Liver (tissue), 9 donors: ENCODE results near the gene ARHGAP4. TPM values are rescaled to one million over a fixed set of nuclear protein-coding genes. Genes with fewer than 3 reads are reported as not detected.

ENCODE experiments used
- DNase-seq: peaks from one replicate; pipeline ENCODE4 v3.0.0-alpha.2; 2017; ENCODE audit warnings: low spot score
- H3K27ac ChIP-seq, 2 donors: one replicate each; pipeline ENCODE4 v1.7.0; 2013; ENCODE audit warnings: inconsistent platforms in 2 of 2, low read length in 2 of 2, control low read depth in 1 of 2, low read depth in 1 of 2, mild to moderate bottlenecking in 1 of 2
- H3K27me3 ChIP-seq, 4 donors: one replicate each; pipeline versions ENCODE4 v1.6.1 to v1.7.0; 2013; ENCODE audit warnings: low read length in 3 of 4, inconsistent platforms in 1 of 4, mild to moderate bottlenecking in 1 of 4, moderate library complexity in 1 of 4; ENCODE audit not compliant: control insufficient read depth in 4 of 4, insufficient read depth in 4 of 4
- H3K36me3 ChIP-seq, 4 donors: one replicate each; pipeline versions ENCODE4 v1.6.1 to v1.7.0; 2013; ENCODE audit warnings: low read length in 3 of 4, mild to moderate bottlenecking in 3 of 4, low read depth in 1 of 4, moderate library complexity in 1 of 4; ENCODE audit not compliant: control insufficient read depth in 4 of 4, insufficient read depth in 3 of 4
- H3K4me1 ChIP-seq, 4 donors: one replicate each; pipeline versions ENCODE4 v1.6.1 to v1.7.0; 2013; ENCODE audit warnings: low read length in 3 of 4, mild to moderate bottlenecking in 3 of 4, moderate library complexity in 1 of 4; ENCODE audit not compliant: control insufficient read depth in 4 of 4, insufficient read depth in 4 of 4
- H3K4me3 ChIP-seq, 3 donors: one replicate each; pipeline versions ENCODE4 v1.6.1 to v1.7.0; 2013; ENCODE audit warnings: low read length in 3 of 3, control low read depth in 1 of 3, low read depth in 1 of 3, mild to moderate bottlenecking in 1 of 3
- H3K9ac ChIP-seq, 2 donors: one replicate each; pipeline ENCODE4 v1.7.0; 2013; ENCODE audit warnings: low read length in 2 of 2, mild to moderate bottlenecking in 2 of 2, moderate library complexity in 2 of 2, control low read depth in 1 of 2, low read depth in 1 of 2
- H3K9me3 ChIP-seq, 4 donors: one replicate each; pipeline versions ENCODE4 v1.6.1 to v1.7.0; 2013; ENCODE audit warnings: low read length in 3 of 4; ENCODE audit not compliant: control insufficient read depth in 4 of 4
- EGR1 ChIP-seq, 2 donors: IDR thresholded peaks; 2 replicates each; pipeline ENCODE4 v1.6.1; 2016 to 2018; ENCODE audit warnings: antibody characterized with exemption in 2 of 2, low read depth in 2 of 2
- FOXA1 ChIP-seq: IDR thresholded peaks from 2 replicates; pipeline ENCODE4 v1.6.1; 2016; ENCODE audit warnings: antibody characterized with exemption
- GABPA ChIP-seq, 2 donors: IDR thresholded peaks in 1 of 2; conservative IDR thresholded peaks in 1 of 2; 2 replicates each; pipeline ENCODE4 v1.6.1; 2016; ENCODE audit warnings: antibody characterized with exemption in 2 of 2, mild to moderate bottlenecking in 1 of 2, moderate library complexity in 1 of 2
- HNF4G ChIP-seq: IDR thresholded peaks from 2 replicates; pipeline ENCODE4 v1.6.1; 2016; ENCODE audit warnings: antibody characterized with exemption
- JUND ChIP-seq, 2 donors: IDR thresholded peaks; 2 replicates each; pipeline ENCODE4 v1.6.1; 2016; ENCODE audit warnings: antibody characterized with exemption in 2 of 2
- MAX ChIP-seq: IDR thresholded peaks from 2 replicates; pipeline ENCODE4 v1.6.1; 2016; ENCODE audit warnings: antibody characterized with exemption
- NR2F2 ChIP-seq: IDR thresholded peaks from 2 replicates; pipeline ENCODE4 v1.6.1; 2016; ENCODE audit warnings: antibody characterized with exemption
- RAD21 ChIP-seq, 2 donors: IDR thresholded peaks; 2 replicates each; pipeline ENCODE4 v1.6.1; 2016; ENCODE audit warnings: antibody characterized with exemption in 2 of 2, mild to moderate bottlenecking in 2 of 2
- RXRA ChIP-seq, 2 donors: IDR thresholded peaks; 2 replicates each; pipeline ENCODE4 v1.6.1; 2017 to 2018; ENCODE audit warnings: antibody characterized with exemption in 2 of 2, mild to moderate bottlenecking in 1 of 2
- SP1 ChIP-seq: IDR thresholded peaks from 2 replicates; pipeline ENCODE4 v1.6.1; 2018; ENCODE audit warnings: antibody characterized with exemption, mild to moderate bottlenecking
- TAF1 ChIP-seq: conservative IDR thresholded peaks from 2 replicates; pipeline ENCODE4 v1.6.1; 2016; ENCODE audit warnings: antibody characterized with exemption, mild to moderate bottlenecking
- YY1 ChIP-seq: IDR thresholded peaks from 2 replicates; pipeline ENCODE4 v1.6.1; 2016; ENCODE audit warnings: antibody characterized with exemption, mild to moderate bottlenecking
- ZBTB33 ChIP-seq: IDR thresholded peaks from 2 replicates; pipeline ENCODE4 v1.6.1; 2016; ENCODE audit warnings: antibody characterized with exemption
- WGBS: extraction: QIAGEN DNeasy Blood & Tissue Kit; methylation state at CpG from one replicate; pipeline ENCODE4 v1.1.7; 2013; 5-methylcytosine and 5-hydroxymethylcytosine counted together
- polyA plus RNA-seq, 2 donors: library from polyadenylated mRNA; stranded (reverse) in 1 of 2; unstranded in 1 of 2; fragments of 200-250 nt in 1 of 2; fragments of >200 nt in 1 of 2; fragmentation: Nextera tagmentation in 1 of 2; extraction: Ambion mirVana in 1 of 2; gene quantifications; one replicate each; pipeline versions ENCODE4 v1.2.1 to v1.2.3, GENCODE V29; 2013 to 2015
- total RNA-seq, 2 donors: library from RNA; depleted of rRNA; stranded (reverse); fragments of >200 nt; gene quantifications; one replicate each; pipeline ENCODE4 v1.2.3, GENCODE V29; 2014
- TF ChIP-seq, protein P1 (sequence below): IDR thresholded peaks from 2 replicates; pipeline ENCODE4 v1.6.1; 2016; ENCODE audit warnings: antibody characterized with exemption, mild to moderate bottlenecking
- TF ChIP-seq, protein P2 (sequence below): fragments of 150-350 bp; IDR thresholded peaks from 2 replicates; pipeline ENCODE4 v1.5.1; 2017; ENCODE audit warnings: improper control_type of control experiment, low read depth, low read length; ENCODE audit not compliant: missing input control
- TF ChIP-seq, protein P3 (sequence below): IDR thresholded peaks from 2 replicates; pipeline ENCODE4 v1.6.1; 2016; ENCODE audit warnings: antibody characterized with exemption
- donor health status: healthy.
- donor health status: healthy.
- donor health status: healthy.
- donor health status: healthy.
- donor health status: healthy.

ARHGAP4 gene
- total and polyA plus RNA-seq, 4 donors, result 3.3 to 28.1 (median 10.2) TPM

DNA sequence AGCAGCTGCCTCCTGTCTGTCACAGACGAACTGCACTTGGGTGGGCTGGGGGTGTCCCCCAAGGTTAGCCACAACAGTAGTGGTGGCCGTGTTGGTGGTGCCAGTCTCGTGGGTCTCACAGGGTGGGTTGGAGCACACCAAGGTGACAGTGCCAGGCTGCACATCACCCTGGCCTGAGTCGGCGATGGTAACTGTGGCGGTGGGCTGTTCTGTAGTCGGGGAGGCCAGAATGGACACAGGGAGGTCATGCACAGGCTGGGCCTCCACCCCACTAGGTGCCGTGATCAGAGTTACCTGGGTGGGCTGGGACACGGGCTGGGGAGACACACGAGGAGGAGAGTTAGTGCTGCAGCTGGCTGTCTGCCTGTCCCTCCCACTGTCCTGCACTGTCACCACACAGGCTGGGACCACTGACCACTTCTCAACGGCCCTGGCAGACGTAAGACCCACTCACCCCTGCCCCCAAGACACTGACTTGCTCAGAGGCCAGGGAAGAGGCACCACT, 29.2 kb upstream of the ARHGAP4 start:
- H3K9me3 ChIP-seq, result no peaks in the 10 kb centered on the region
- H3K36me3 ChIP-seq, result peaks cover 32 to 95% (median 35%) of the 10 kb centered on the region in 4 donors
- TF ChIP-seq RAD21 (IDR thresholded peaks at IDR 0.05) (no peak), NR2F2 (no peak), FOXA1 (no peak), JUND (IDR thresholded peaks at IDR 0.05) (no peak), YY1 (no peak), ZBTB33 (no peak), EGR1 (IDR thresholded peaks at IDR 0.05; ENCODE audit: low read depth in 2 of 2) (no peak), GABPA (IDR thresholded peaks at IDR 0.05 in 1 of 2, conservative IDR thresholded peaks at IDR 0.05 in 1 of 2) (no peak), TAF1 (no peak), HNF4G (no peak), RXRA (IDR thresholded peaks at IDR 0.05) (no peak), SP1 (no peak), MAX (no peak)
- TF ChIP-seq, protein P1, sequence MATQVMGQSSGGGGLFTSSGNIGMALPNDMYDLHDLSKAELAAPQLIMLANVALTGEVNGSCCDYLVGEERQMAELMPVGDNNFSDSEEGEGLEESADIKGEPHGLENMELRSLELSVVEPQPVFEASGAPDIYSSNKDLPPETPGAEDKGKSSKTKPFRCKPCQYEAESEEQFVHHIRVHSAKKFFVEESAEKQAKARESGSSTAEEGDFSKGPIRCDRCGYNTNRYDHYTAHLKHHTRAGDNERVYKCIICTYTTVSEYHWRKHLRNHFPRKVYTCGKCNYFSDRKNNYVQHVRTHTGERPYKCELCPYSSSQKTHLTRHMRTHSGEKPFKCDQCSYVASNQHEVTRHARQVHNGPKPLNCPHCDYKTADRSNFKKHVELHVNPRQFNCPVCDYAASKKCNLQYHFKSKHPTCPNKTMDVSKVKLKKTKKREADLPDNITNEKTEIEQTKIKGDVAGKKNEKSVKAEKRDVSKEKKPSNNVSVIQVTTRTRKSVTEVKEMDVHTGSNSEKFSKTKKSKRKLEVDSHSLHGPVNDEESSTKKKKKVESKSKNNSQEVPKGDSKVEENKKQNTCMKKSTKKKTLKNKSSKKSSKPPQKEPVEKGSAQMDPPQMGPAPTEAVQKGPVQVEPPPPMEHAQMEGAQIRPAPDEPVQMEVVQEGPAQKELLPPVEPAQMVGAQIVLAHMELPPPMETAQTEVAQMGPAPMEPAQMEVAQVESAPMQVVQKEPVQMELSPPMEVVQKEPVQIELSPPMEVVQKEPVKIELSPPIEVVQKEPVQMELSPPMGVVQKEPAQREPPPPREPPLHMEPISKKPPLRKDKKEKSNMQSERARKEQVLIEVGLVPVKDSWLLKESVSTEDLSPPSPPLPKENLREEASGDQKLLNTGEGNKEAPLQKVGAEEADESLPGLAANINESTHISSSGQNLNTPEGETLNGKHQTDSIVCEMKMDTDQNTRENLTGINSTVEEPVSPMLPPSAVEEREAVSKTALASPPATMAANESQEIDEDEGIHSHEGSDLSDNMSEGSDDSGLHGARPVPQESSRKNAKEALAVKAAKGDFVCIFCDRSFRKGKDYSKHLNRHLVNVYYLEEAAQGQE, result no peak
- TF ChIP-seq, protein P2, sequence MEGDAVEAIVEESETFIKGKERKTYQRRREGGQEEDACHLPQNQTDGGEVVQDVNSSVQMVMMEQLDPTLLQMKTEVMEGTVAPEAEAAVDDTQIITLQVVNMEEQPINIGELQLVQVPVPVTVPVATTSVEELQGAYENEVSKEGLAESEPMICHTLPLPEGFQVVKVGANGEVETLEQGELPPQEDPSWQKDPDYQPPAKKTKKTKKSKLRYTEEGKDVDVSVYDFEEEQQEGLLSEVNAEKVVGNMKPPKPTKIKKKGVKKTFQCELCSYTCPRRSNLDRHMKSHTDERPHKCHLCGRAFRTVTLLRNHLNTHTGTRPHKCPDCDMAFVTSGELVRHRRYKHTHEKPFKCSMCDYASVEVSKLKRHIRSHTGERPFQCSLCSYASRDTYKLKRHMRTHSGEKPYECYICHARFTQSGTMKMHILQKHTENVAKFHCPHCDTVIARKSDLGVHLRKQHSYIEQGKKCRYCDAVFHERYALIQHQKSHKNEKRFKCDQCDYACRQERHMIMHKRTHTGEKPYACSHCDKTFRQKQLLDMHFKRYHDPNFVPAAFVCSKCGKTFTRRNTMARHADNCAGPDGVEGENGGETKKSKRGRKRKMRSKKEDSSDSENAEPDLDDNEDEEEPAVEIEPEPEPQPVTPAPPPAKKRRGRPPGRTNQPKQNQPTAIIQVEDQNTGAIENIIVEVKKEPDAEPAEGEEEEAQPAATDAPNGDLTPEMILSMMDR, result no peak
- TF ChIP-seq, protein P3, sequence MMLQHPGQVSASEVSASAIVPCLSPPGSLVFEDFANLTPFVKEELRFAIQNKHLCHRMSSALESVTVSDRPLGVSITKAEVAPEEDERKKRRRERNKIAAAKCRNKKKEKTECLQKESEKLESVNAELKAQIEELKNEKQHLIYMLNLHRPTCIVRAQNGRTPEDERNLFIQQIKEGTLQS, result no peak
- H3K27me3 ChIP-seq, result no peaks in the 10 kb centered on the region
- H3K9ac ChIP-seq, result no peak overlapping the region
- no peak overlapping the region for H3K27ac ChIP-seq
- 86% methylated on average over 12 of the region's 12 CpGs for WGBS
- DNase-seq, result no peak
- H3K4me1 ChIP-seq, result no peaks in the 10 kb centered on the region
- H3K4me3 ChIP-seq, result no peak overlapping the region
